ENCODE results near the gene PEAK3. TPM values are rescaled to one million over a fixed set of nuclear protein-coding genes. Genes with fewer than 3 reads are reported as not detected.

Gene PEAK3
- total RNA-seq, 1 donor from 2014 or later, result 0.50 TPM

GRCh38 chr19:2230033-2230531, 51.9 kb downstream of the PEAK3 start:
- H3K4me3 Mint-ChIP-seq (ENCODE audit: unreplicated experiment), result no peak overlapping the region
- TF ChIP-seq CTCF (IDR thresholded peaks at IDR 0.05), result no peak
- H3K4me1 Mint-ChIP-seq (ENCODE audit: low read depth), result peaks cover 15% of the 10 kb centered on the region
- no peak for DNase-seq (ENCODE audit: low spot score)
- H3K36me3 Mint-ChIP-seq (ENCODE audit: low read depth), result peaks cover 9% of the 10 kb centered on the region
- H3K27ac Mint-ChIP-seq (ENCODE audit: unreplicated experiment), result no peak overlapping the region
- no peaks in the 10 kb centered on the region for H3K27me3 Mint-ChIP-seq (ENCODE audit: low read depth)
- H3K9me3 Mint-ChIP-seq (ENCODE audit: low read depth), result no peaks in the 10 kb centered on the region

- no peaks in the 10 kb centered on the region for H3K27me3 Mint-ChIP-seq (ENCODE audit: low read depth)
- no peaks in the 10 kb centered on the region for H3K9me3 Mint-ChIP-seq (ENCODE audit: low read depth)
- H3K4me1 Mint-ChIP-seq (ENCODE audit: low read depth), result peaks cover 8% of the 10 kb centered on the region
- DNase-seq (ENCODE audit: low spot score), result no peak
- H3K27ac Mint-ChIP-seq (ENCODE audit: unreplicated experiment), result peak overlapping the region; percentile 65
- H3K4me3 Mint-ChIP-seq (ENCODE audit: unreplicated experiment), result no peak overlapping the region
- H3K36me3 Mint-ChIP-seq (ENCODE audit: low read depth), result peaks cover 9% of the 10 kb centered on the region
- no peak for TF ChIP-seq CTCF (IDR thresholded peaks at IDR 0.05)
These were observed 52.6 kb downstream of the PEAK3 start for GRCh38 chr19:2229103-2230032.

- peaks cover 10% of the 10 kb centered on the region for H3K36me3 Mint-ChIP-seq (ENCODE audit: low read depth)
- no peaks in the 10 kb centered on the region for H3K9me3 Mint-ChIP-seq (ENCODE audit: low read depth)
- TF ChIP-seq CTCF (IDR thresholded peaks at IDR 0.05), result no peak
- no peak overlapping the region for H3K4me3 Mint-ChIP-seq (ENCODE audit: unreplicated experiment)
- H3K27ac Mint-ChIP-seq (ENCODE audit: unreplicated experiment), result peak overlapping the region; percentile 65
- no peaks in the 10 kb centered on the region for H3K27me3 Mint-ChIP-seq (ENCODE audit: low read depth)
- DNase-seq (ENCODE audit: low spot score), result no peak
- peaks cover 4% of the 10 kb centered on the region for H3K4me1 Mint-ChIP-seq (ENCODE audit: low read depth)
These were observed 53.6 kb downstream of the PEAK3 start for GRCh38 chr19:2228157-2229030.

- no peak for DNase-seq (ENCODE audit: low spot score)
- H3K9me3 Mint-ChIP-seq (ENCODE audit: low read depth), result no peaks in the 10 kb centered on the region
These were observed 54.4 kb downstream of the PEAK3 start for GRCh38 chr19:2227415-2228156.

More at GRCh38 chr19:2227415-2228156, 54.4 kb downstream of the PEAK3 start:
- Mint-ChIP-seq H3K4me3 (ENCODE audit: unreplicated experiment) (no peak overlapping the region), H3K4me1 (ENCODE audit: low read depth) (peaks cover 4% of the 10 kb centered on the region), H3K27me3 (ENCODE audit: low read depth) (no peaks in the 10 kb centered on the region), H3K27ac (ENCODE audit: unreplicated experiment) (no peak overlapping the region), H3K36me3 (ENCODE audit: low read depth) (peaks cover 10% of the 10 kb centered on the region)
- no peak for TF ChIP-seq CTCF (IDR thresholded peaks at IDR 0.05)
